AG09319 (cell line): ENCODE results near the gene ANLN.
"Not testable (repeated sequence)": the region's sequence is repeated elsewhere in the genome, so short reads cannot be mapped to it uniquely, and the experiment has no call there.

Experiments used
- DNase-seq: peaks from one replicate; pipeline ENCODE4 v3.0.0-alpha.2; 2010; ENCODE audit warnings: low read depth; ENCODE audit errors: extremely low read depth
- TF ChIP-seq, protein P1 (sequence below): IDR thresholded peaks from 2 replicates; pipeline ENCODE4 v1.5.1; 2011; ENCODE audit warnings: low read depth, mild to moderate bottlenecking, inconsistent platforms, low read length, moderate library complexity

The ANLN gene

DNA sequence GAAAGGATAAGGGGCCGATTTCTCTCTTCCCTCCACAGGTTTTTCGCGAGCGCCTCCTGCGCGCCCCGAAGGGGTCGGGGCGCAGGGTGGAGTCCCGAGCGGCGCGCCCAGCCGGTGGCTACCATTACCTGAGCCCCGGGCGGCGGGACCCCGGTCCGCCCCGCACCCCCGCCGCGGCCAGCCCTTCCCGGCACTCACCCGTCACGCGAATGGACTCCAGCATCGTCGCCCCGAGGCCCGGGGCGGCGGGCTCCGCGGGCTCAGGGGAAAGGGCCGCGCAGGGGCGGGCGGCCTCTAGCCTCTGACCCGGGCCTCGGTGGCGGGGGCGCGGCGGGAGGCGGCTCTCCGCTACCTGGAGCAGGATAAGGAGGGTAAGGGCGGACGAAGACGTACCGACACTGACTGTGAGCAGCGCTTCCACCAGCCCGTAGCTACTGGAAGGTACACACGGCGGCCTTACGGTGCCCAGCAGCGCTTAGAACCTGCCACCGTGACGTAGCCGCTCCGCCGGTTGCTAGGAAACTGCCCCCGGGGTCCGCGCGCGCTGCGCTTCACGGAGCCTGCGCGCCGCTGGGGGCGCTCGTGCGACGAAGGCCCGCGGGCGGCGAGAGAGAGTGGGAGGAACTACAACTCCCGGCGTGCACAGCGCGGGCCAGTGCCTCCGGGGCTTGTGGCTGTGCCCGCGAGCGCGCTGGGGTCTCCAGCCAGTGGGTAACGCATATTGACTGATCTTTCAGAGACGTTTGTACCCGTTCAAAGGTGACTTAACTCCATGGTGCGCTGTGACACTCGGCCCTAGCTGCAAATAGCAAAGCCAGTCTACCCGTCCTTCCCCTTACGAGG, 22.7 kb upstream of the ANLN start:
- peak; percentile 39 for DNase-seq
- TF ChIP-seq, protein P1, sequence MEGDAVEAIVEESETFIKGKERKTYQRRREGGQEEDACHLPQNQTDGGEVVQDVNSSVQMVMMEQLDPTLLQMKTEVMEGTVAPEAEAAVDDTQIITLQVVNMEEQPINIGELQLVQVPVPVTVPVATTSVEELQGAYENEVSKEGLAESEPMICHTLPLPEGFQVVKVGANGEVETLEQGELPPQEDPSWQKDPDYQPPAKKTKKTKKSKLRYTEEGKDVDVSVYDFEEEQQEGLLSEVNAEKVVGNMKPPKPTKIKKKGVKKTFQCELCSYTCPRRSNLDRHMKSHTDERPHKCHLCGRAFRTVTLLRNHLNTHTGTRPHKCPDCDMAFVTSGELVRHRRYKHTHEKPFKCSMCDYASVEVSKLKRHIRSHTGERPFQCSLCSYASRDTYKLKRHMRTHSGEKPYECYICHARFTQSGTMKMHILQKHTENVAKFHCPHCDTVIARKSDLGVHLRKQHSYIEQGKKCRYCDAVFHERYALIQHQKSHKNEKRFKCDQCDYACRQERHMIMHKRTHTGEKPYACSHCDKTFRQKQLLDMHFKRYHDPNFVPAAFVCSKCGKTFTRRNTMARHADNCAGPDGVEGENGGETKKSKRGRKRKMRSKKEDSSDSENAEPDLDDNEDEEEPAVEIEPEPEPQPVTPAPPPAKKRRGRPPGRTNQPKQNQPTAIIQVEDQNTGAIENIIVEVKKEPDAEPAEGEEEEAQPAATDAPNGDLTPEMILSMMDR: peak; percentile 58

DNA sequence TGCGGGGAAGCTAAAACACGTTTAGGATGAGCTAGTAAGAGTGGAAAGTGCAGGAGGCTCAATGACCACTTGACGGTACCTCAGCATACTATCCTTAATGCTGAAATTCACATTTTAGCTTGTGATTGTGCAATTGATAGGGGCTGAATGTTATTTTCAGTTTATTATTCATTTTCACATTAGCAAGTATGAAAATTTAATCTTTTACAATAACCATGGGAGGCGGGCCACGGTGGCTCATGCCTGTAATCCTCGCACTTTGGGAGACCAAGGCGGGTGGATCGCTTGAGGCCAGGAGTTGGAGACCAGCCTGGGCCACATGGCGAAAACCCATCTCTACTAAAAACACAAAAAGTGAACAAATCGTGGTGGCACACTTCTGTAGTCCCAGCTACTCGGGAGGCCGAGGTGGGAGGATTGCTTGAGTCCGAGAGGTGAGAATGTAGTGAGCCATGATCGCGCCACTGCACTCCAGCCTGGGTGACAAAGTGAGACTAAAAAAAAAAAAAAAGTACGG, 22.0 kb upstream of the ANLN start:
- DNase-seq: no peak
- TF ChIP-seq, protein P1: no peak

DNA sequence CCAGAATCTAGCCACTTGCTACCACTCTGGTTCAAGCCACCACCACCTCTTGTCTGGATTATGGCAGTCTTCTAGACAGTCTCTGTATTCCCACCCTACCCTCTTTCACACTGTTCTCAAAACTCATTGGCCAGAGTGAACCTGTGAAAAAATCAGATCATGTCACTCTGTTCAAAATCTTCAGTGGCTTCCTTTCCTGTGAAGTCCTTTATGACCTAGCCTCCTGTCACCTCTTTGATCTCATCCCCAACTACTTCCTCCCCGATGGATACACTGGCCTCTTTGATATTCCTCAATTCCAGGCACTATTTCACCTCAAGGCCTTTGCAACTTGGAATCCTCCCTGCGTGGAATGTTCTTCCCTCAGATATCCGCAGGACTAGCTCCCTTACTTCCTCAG, 21.2 kb upstream of the ANLN start:
- TF ChIP-seq, protein P1: no peak
- no peak for DNase-seq

DNA sequence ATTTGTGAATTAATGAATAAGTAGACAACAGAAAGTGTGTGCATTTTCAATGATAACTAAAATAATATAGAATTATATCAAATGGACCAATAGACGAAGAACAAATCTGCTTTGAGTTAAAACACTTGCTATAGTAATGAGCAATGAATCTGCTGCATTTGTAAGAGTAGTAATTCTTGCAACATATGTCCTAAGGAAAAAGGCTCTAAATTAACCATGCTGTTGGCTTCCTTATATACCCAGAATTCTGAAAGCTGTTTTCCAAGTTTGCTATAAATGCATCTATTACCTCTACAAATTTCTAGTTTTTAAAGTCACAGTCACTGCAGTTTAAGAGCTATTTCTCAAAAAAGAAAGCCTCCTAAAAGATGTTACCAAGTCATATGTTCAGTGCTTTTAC, 20.5 kb upstream of the ANLN start:
- TF ChIP-seq, protein P1: no peak
- DNase-seq: no peak

DNA sequence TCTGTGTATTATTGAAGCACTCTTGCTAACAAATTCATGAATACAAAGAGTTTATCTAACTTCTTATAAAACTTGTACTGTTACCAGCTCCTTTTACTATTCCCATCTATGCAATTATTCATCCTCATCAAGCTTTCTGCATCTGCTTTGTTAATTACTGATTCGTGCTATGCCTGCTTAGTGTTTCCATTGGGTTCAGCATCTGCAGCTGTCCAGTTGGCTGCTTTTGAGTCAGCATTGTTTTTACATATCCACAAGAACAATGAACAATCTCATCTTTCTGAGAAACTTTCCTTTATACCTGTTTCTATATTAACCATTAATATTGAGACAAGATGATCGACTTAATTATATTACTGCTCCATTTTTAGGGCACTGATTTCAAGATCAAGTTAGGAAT, 19.6 kb upstream of the ANLN start:
- TF ChIP-seq, protein P1: no peak

DNA sequence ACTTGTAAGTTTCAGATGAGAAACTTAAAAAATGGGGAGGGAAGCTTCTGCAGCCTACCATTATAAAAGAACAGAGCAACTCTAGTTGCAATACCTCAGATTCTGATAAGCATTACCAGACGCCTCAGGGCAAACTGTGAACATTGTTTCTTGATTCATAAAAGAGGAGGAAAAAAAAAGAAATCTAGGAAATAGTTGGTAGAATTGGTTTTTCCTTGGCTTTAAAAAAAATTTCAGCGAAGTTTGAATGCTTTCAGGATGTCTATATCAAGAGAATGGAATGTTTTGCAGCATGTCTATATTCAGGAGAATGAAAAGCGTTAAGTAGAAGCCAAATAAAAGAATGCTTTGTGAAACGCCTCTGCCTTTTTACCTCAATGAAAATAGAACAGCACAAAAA, 17.5 kb upstream of the ANLN start:
- no peak for DNase-seq
- TF ChIP-seq, protein P1: no peak

More for the DNA sequence above, 19.6 kb upstream of the ANLN start:
- no peak for DNase-seq

DNA sequence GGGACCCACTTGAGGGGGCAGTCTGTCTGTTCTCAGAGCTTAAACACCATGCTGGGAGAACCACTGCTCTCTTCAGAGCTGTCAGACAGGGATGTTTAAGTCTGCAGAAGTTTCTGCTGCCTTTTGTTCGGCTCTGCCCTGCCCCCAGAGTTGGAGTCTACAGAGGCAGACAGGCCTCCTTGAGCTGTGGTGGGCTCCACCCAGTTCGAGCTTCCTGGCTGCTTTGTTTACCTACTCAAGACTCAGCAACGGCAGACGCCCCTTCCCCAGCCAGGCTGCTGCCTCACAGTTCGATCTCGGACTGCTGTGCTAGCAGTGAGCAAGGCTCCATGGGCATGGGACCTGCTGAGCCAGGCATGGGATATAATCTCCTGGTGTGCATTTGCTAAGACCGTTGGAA, 11.1 kb upstream of the ANLN start:
- DNase-seq: not testable (repeated sequence)
